GM13976 (cell line): ENCODE results near the gene RANGAP1.
"Not testable (repeated sequence)": the region's sequence is repeated elsewhere in the genome, so short reads cannot be mapped to it uniquely, and the experiment has no call there.

ENCODE experiments used
- DNase-seq: peaks from one replicate; pipeline ENCODE4 v3.0.0; 2012; ENCODE audit warnings: low spot score
- CTCF ChIP-seq: IDR thresholded peaks from 2 replicates; pipeline ENCODE4 v1.5.1; 2012; ENCODE audit warnings: borderline replicate concordance, mild to moderate bottlenecking; ENCODE audit not compliant: insufficient read depth; ENCODE audit errors: extremely low read depth, missing control alignments, control extremely low read depth
- in situ Hi-C: fragments of 300-500 bp; cut with MboI; formaldehyde crosslinking; loops from one replicate; pipeline ENCODE4 v1.12.0; 2022; ENCODE audit warnings: low sequenced_read_pairs, mixed read lengths, inconsistent platforms; ENCODE audit not compliant: unreplicated experiment

RANGAP1 gene

DNA sequence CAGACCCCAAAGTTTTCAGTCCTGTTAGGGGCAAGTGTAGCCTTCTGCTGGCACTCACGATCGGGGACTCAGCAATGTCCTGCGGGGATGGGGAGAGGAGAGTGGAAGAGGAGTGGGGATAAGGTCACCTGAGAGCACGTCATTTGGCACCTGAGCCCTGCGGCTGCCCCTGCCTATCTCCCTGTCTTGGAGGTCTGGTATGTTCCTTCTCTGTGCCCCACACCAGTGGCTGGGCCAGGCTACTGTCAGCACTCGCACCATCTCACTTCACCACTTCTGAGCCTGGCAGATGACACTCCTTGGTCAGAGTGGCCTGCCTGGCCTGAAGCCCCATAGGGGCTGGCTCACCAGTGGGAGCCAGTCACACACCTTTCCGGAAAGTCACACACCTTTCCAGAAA is 25.1 kb downstream of the RANGAP1 start:
- in situ Hi-C loops: no loop called here
- no peak for DNase-seq
- TF ChIP-seq CTCF: no peak

DNA sequence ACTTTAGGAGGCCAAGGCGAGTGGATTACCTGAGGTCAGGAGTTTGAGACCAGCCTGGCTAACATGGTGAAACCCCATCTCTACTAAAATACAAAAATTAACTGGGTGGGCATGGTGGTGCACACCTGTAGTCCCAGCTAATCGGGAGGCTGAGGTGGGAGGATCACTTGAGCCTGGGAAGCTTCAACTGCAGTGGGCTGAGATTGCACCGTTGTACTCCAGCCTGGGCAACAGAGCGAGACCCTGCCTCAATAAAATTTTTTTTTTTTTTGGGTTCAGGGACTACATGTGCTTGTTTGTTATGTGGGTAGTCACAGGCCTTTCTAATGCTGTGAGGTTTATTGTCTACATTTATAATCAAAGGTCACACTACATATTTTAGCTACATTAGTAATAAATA is 26.2 kb downstream of the RANGAP1 start:
- in situ Hi-C loops, DNase-seq: not testable (repeated sequence)

DNA sequence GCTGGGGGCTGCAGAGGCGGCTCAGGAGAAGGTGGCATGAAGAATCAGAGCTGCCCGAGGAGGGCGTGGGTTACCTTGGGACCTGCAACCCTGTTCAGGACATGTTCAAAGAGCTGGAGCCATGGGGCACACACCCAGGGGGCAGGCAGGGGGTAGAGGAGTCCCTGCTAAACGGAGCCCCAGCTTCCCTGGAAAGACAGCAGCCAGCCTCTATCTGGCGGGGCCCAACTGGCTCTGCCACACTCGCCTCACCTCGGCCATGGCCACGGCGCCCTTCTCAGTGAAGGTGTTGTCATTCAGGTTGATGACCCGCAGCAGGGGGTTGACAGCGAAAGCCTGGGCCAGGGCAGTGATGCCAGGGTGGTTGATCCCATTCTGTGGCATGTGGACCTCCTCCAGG is 28.3 kb downstream of the RANGAP1 start:
- in situ Hi-C loops: no loop called here
- no peak for TF ChIP-seq CTCF
- no peak for DNase-seq

DNA sequence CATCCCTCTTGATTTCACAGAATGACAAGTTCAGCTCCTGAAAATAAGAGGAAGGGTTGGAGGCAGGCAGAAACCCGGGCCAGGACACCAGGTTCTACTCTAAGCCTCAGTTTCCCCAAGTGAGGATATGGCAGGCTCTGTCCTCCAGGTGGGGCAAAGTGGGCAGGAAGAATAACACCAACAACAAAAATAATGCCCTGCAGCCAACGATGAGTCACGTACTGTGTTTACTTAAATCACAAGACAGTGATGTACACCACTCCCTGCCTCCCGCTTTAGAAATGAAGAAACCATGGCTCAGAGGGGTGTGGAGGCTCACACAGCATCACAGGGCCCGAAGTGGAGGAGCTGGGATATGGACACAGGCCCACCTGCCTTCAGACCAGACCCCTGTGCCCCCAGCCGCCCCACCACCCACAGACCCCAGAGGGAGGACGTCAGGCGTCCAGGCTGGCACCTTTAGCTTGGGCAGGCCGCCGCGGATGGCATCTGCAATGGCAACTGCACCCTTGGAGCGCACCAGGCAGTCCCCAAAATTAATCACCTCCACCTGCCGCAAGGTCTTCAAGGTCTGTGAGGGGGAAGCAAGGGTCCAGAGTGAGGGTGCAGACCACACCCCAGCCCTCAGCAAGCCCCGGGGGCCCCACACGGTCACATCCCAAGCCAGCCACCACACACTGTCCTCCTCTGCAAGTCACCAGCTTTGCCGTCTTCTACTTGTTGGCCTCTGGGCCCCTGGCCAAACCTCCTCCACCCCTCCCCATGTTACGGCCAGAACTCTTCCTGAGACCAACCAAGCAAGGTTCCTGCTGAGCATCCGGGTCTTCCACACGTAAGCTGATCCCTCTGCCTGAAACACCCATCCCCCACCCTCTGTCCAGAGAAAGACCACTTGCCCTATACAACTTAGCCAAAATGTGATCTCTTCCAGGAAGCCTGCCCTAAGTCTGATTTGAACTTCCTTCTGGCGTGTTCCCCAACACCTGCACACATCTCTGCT is 29.4 kb downstream of the RANGAP1 start:
- TF ChIP-seq CTCF: no peak
- no peak for DNase-seq
- in situ Hi-C loops: no loop called here

DNA sequence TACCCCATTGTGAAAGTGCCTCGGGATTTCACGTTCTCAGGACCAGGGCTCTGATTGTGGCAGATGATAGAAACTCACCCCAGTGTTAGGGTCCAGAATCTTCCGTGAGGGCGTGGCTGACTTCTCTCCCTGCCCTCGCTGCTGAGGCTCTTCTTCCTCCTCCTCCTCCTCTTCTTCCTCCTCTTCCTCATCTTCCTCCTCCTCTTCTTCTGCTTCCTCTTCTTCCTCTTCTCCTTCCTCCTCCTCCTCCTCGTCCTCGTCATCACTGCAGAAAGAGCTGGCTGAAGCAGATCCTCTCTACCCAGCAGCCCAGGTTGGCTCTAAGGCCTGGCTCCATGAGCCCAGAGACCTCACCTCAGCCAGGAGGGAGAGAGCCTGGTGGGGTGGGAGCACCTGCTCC is 31.8 kb downstream of the RANGAP1 start:
- TF ChIP-seq CTCF: no peak
- DNase-seq: no peak
- in situ Hi-C loops: no loop called here

GRCh38 chr22:41252365-41252764 is 33.6 kb downstream of the RANGAP1 start:
- TF ChIP-seq CTCF: no peak
- in situ Hi-C loops: no loop called here

GRCh38 chr22:41250127-41250526 is 35.9 kb downstream of the RANGAP1 start:
- DNase-seq: no peak
- in situ Hi-C loops: no loop called here
- TF ChIP-seq CTCF: no peak

More at GRCh38 chr22:41252365-41252764, 33.6 kb downstream of the RANGAP1 start:
- DNase-seq: no peak
